ENCODE measurements around the gene NSD1. TPM values are rescaled to one million over a fixed set of nuclear protein-coding genes. Genes with fewer than 3 reads are reported as not detected.

NSD1 gene
- total RNA-seq, result 45.4 TPM

- no peaks in the 10 kb centered on the region for H3K27me3 ChIP-seq
- TF ChIP-seq POLR2AphosphoS5 (IDR thresholded peaks at IDR 0.05; ENCODE audit: insufficient read depth in 1 of 2, low read depth in 1 of 2) (peak in 1 of 2 donors; percentile 71), CTCF (IDR thresholded peaks at IDR 0.05) (no peak), POLR2A (IDR thresholded peaks at IDR 0.05) (peak in 1 of 2 donors; percentile 62)
- no peaks in the 10 kb centered on the region for H3K9me3 ChIP-seq
- peak within 1 kb of the TSS; percentile 96 for H3K27ac ChIP-seq
- intact Hi-C loops (cut with DNase I), result no loop called here
- no peak for DNase-seq (ENCODE audit: extremely low spot score in 2 of 2)
- peaks cover 34% of the 10 kb centered on the region for H3K4me1 ChIP-seq
- H3K36me3 ChIP-seq, result peaks cover 0 to 10% of the 10 kb centered on the region in 2 donors
- H3K4me3 ChIP-seq, result peak within 1 kb of the TSS; percentile 61 to 89
Measured at GRCh38 chr5:177133096-177133852, at the start of gene NSD1. Gene NSD1 (plus strand): TSS chr5:177133773. CDS start chr5:177135104, 1,331 bp downstream.

- Histone ChIP-seq H3K4me1 (peaks cover 26% of the 10 kb centered on the region), H3K9me3 (no peaks in the 10 kb centered on the region), H3K27me3 (no peaks in the 10 kb centered on the region), H3K36me3 (no peaks in the 10 kb centered on the region), H3K4me3 (no peak overlapping the region), H3K27ac (no peak overlapping the region)
- intact Hi-C loops (cut with DNase I), result no loop called here
- DNase-seq (ENCODE audit: extremely low spot score in 2 of 2), result no peak
- TF ChIP-seq POLR2AphosphoS5 (IDR thresholded peaks at IDR 0.05; ENCODE audit: insufficient read depth in 1 of 2, low read depth in 1 of 2) (no peak), POLR2A (IDR thresholded peaks at IDR 0.05) (no peak), CTCF (IDR thresholded peaks at IDR 0.05) (no peak)
Measured at GRCh38 chr5:177084175-177084574, 49.4 kb upstream of the NSD1 start.

GRCh38 chr5:177085985-177086653 is 47.5 kb upstream of the NSD1 start:
- no peak for TF ChIP-seq POLR2AphosphoS5 (IDR thresholded peaks at IDR 0.05; ENCODE audit: insufficient read depth in 1 of 2, low read depth in 1 of 2)
- no peak for TF ChIP-seq POLR2A (IDR thresholded peaks at IDR 0.05)
- no peak for TF ChIP-seq CTCF (IDR thresholded peaks at IDR 0.05)
- Histone ChIP-seq H3K36me3 (no peaks in the 10 kb centered on the region), H3K9me3 (no peaks in the 10 kb centered on the region), H3K27ac (no peak overlapping the region), H3K4me3 (peak overlapping the region in 1 of 2 donors; percentile 46), H3K4me1 (peaks cover 33% of the 10 kb centered on the region), H3K27me3 (no peaks in the 10 kb centered on the region)
- no peak for DNase-seq (ENCODE audit: extremely low spot score in 2 of 2)
- intact Hi-C loops (cut with DNase I), result no loop called here

- intact Hi-C loops (cut with DNase I), result no loop called here
- H3K27me3 ChIP-seq, result no peaks in the 10 kb centered on the region
- TF ChIP-seq CTCF (IDR thresholded peaks at IDR 0.05) (peak in 1 of 3 experiments; percentile 41), POLR2AphosphoS5 (IDR thresholded peaks at IDR 0.05; ENCODE audit: insufficient read depth in 1 of 2, low read depth in 1 of 2) (peak in 1 of 2 donors; percentile 27), POLR2A (IDR thresholded peaks at IDR 0.05) (no peak)
- H3K36me3 ChIP-seq, result no peaks in the 10 kb centered on the region
- peak within 1 kb of the TSS; percentile 33 for H3K27ac ChIP-seq
- H3K4me3 ChIP-seq, result peak within 1 kb of the TSS; percentile 45 to 46
- no peaks in the 10 kb centered on the region for H3K9me3 ChIP-seq
- H3K4me1 ChIP-seq, result peaks cover 33% of the 10 kb centered on the region
- DNase-seq (ENCODE audit: extremely low spot score in 2 of 2), result no peak
Measured at GRCh38 chr5:177086654-177087397, 46.7 kb upstream of the NSD1 start, which contains the start of gene FGFR4. Gene FGFR4 (plus strand): TSS chr5:177086915. CDS start chr5:177089603, 2,688 bp downstream.

All from vagina (tissue), 2 donors.